ENCODE results near the gene ADAM22.

ADAM22 gene

DNA sequence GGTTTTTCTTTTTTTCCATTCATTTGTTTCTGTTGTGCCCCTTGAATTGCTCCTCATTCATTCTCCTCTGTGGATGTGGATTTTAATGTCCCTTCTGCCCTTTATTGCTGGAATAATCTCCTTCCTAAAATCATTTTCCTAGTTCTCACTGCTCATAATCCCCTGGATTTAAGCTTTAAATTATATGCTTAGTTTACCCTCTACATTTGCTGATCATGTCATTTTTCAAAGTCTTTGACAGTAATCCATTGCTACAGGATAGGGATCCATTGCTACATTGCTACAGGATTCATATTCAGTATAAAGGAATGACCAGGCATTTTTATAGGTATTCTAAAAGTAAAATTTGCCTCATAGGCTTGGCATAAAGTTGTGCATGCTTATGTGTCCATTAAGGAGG lies 14.3 kb downstream of the ADAM22 start:
- DNase-seq (ENCODE audit: low read depth in 3 of 3), result no peak

- no peak for DNase-seq (ENCODE audit: low read depth in 3 of 3)
Measured at GRCh38 chr7:87959336-87959735, 25.3 kb downstream of the ADAM22 start.

DNA sequence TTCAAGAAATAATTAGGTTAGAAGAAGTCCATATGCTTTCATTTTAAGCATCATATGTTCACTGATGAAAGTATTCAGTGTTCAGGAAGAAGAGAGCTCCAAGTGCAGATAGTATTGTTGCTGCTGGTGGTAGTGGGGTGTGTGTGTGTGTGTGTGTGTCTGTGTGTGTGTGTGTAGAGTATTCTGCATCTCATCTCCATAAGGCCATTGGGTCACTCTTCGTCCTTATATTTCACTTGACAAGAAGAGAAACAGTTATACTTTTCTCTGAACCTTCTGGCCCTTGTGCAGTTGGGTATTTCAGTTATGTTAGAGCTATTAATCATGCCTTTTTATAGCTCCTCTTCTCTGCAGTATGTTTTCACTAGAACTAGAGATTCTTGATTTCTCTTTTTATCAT lies 26.2 kb downstream of the ADAM22 start:
- no peak for DNase-seq (ENCODE audit: low read depth in 3 of 3)

DNA sequence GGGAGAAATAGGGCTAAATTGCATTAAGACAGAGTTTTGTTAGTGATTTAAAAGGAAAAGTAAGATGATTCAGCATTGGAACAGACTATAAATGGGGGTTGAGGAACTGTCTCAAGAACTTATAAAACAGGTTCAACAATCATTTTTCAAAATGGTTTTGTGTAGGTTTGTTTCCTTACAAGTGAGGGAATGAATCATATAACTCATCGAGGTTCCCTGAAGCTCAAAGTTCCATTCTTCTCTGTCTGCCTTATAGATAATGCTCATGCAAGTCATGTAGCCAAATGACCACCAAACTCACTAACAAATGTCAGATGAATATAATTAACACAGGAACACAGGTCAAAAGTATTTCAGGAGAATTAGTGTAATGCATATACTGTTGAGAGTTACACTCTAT lies 27.7 kb downstream of the ADAM22 start:
- DNase-seq (ENCODE audit: low read depth in 3 of 3), result no peak

DNA sequence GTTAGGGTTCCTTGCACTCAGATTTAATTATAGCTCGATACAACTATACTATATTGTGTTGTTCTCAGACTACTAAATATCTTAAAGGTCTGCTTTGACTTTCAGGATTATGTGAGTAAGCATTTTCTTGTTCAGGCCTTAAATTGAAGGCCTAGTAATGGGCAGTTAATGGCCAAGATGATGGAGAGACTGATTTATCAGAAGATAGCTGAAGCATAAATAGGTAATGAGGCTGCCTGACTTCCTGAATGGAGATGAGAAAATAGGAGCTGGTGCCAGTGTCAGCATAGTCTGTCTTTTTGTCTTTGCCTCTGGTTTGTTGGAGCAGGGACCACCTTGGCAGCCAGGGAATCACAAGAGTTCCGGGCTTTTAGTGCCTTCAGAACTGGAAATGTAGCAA lies 32.2 kb downstream of the ADAM22 start:
- no peak for DNase-seq (ENCODE audit: low read depth in 3 of 3)

DNA sequence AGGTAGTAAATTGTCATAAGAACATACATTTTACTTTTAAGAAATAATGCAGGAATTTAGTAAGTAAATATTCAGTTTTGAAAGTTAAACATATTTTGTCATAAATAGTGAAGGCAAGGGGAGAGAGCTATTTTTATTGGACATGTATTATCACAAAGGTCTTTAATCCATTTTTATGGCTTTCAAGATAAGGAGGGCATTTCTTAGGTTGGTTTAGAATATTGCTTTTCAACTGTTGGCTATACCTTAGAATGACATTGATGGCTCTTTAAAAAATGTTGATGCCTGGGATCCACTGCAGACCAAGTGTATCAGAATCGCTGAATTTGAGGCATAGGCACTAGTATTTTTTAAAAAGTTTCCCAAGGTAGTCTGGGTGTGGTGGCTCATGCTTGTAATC lies 34.0 kb downstream of the ADAM22 start:
- no peak for DNase-seq (ENCODE audit: low read depth in 3 of 3)

DNA sequence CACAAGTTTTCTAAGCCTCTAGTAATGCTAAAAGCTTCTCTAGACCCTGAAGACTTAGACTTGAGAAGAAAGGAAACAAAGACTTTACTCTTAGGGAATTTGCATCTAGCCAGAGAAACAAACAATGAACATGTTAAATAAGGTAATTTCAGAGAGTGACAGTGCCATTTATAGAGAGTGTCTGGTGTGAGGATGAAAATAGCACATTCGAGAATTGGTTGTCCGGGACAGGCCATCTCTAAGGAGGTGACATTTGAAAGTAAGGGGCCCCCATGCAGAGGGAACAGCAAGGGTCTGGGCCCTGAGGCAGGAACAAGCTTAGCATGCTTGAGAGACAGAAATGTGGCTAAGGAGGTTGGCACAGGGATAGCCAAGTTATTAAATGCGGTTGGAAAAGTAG lies 48.1 kb downstream of the ADAM22 start:
- DNase-seq (ENCODE audit: low read depth in 3 of 3), result no peak

GRCh38 chr7:87984088-87984487 lies 50.0 kb downstream of the ADAM22 start:
- DNase-seq (ENCODE audit: low read depth in 3 of 3), result no peak

- no peak for DNase-seq (ENCODE audit: low read depth in 3 of 3)
Measured at GRCh38 chr7:87993269-87993668, 59.2 kb downstream of the ADAM22 start.

GRCh38 chr7:87999261-87999660 lies 65.2 kb downstream of the ADAM22 start:
- no peak for DNase-seq (ENCODE audit: low read depth in 3 of 3)

DNA sequence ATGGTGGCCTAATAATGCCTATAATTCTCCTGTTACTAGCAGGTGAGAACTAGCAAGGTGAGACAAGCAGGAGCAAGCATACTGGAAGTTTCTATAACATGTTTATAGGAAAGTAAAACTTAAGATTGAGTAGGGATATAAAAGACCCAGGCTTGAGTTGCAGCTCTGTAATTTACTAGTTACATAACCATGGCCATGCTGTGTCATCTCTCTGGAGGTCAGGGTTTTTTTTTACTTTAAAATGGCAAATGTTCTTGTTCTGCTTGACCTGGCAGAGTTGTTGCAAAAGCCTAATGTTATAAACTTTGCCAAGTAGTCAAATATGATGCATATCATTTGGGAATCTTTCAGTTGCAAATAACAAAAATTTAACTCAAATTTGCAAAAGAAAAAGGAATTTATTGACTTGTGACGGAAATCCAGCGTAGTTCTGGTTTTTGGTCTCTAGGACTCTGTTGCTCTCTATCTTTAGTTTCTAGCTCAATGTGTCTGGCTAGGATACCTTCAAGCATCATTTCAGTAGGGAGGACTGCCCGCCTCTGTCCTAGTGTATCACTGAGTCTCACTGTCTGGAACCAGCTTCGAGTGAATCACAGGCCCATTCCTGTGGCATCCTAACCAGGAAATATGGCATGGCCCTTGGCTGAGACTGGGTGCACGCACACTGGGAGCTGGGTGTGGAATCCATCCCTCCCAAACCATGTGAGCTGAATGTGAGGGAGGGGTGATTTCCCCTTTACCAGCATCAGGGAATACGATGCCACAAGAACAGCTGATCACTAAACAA lies 67.9 kb downstream of the ADAM22 start:
- no peak for DNase-seq (ENCODE audit: low read depth in 3 of 3)

DNA sequence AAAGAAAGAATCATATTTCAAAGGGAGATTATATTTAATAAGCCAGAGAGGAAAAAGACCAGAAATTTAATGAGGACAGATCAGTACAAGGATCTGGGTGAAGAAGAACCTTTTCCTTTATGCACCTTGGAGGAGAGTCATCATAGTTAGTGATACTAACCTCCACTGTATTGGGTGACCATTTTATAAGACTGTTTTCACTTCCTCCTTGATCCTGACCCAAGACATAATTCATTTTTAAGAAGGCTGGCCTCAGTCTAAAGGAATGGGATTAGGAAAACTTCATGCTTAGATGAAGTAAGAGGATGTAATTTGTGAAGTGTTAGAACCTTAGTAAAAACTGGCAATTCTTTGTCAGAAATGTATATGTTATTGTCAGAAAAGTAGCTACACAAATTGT lies 68.6 kb downstream of the ADAM22 start:
- DNase-seq (ENCODE audit: low read depth in 3 of 3), result no peak

DNA sequence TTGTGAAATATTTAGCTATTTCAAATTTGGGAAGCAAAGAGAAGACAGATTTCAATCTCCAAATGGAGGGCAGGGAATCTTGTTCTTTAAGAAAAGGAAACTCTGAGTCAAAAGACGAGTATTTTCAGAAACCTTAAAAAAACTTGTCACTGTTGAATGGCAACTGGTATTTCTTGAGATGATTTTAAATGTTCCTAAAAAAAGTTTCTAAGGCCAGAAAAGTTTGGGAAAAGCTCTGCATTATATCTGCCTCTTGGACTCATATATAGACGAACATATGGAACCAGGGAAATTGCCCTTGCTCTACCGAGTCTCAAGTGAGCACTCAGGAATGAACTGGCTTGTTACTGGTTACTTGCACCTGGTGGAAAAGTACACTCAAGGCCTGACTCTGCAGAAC lies 69.5 kb downstream of the ADAM22 start:
- DNase-seq (ENCODE audit: low read depth in 3 of 3), result no peak

GRCh38 chr7:88005191-88005590 lies 71.1 kb downstream of the ADAM22 start:
- DNase-seq (ENCODE audit: low read depth in 3 of 3), result no peak

DNA sequence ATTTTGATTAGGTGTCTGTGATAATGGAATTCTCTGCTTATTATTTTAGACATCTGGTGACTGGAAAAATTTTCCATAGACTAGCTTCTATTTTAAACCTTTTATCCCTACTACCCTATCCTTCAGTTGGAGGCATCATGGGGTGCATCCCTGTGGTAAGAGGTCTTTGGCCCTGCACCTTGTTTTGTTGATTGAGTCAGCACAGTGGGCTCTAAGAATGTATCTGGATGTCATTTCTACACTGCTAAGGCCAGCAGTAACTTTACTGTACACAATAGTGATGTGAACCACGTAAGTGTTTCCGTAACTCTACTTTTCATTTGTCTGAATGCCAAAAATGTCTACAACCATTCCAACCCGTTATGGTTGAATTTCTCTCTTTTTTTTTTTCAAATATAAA lies 75.6 kb downstream of the ADAM22 start:
- no peak for DNase-seq (ENCODE audit: low read depth in 3 of 3)

DNA sequence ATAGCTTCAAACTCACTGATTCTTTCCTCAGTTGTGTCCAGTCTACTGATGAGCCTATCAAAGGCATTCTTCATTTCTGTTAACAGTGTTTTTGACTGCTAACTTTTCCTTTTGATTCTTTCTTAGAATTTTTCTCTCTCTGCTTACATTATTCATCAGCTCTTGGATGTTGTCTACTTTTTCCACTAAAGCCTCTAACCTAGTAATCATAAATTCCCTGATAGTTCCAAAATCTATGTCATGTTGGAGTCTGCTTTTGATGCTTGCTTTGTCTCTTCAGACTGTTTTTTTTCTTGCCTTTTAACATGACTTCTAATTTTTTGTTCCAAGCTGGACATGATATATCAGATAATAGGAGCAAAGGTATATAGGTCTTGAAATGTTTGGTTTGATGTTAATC lies 78.0 kb downstream of the ADAM22 start:
- no peak for DNase-seq (ENCODE audit: low read depth in 3 of 3)

DNA sequence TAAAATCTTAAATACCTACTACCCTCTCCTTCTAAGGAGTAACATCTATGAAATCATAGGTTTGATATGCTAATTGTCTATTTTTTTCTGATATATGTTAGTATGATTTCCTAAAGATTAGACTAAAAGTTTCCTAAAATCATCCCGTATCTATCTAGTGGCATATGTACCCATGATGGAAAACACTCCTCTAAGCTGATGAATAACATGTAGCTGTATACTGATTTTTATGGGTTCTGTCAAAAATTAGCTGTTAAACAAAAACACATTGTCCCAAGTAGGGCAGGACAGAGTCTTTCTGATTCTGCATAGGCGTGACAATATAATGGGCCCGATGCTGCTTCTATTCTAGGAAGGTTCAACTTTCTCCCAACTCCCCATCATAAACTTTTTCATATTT lies 79.9 kb downstream of the ADAM22 start:
- DNase-seq (ENCODE audit: low read depth in 3 of 3), result no peak

- no peak for DNase-seq (ENCODE audit: low read depth in 3 of 3)
Measured at GRCh38 chr7:88014581-88014980, 80.5 kb downstream of the ADAM22 start.

DNA sequence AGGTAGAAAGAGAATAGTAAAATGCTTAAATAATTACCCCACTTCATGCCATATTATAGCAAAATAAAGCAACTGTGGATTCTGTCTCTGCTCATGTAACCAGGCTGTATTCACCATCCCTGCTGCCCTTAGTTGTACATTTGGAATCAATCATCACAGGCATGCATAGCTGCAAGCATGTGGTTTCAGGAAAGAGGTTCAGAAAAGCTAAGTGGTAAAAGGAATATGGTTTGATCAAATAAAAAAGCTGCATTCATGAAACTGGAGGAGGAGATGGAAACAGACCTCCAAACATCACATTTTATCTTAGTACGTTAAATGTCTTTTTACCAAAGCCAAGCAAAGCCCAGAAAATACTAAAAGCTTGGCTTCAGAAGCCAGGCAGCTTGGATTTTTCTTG lies 81.3 kb downstream of the ADAM22 start:
- no peak for DNase-seq (ENCODE audit: low read depth in 3 of 3)

GRCh38 chr7:88018501-88018900 lies 84.5 kb downstream of the ADAM22 start:
- DNase-seq (ENCODE audit: low read depth in 3 of 3), result no peak

DNA sequence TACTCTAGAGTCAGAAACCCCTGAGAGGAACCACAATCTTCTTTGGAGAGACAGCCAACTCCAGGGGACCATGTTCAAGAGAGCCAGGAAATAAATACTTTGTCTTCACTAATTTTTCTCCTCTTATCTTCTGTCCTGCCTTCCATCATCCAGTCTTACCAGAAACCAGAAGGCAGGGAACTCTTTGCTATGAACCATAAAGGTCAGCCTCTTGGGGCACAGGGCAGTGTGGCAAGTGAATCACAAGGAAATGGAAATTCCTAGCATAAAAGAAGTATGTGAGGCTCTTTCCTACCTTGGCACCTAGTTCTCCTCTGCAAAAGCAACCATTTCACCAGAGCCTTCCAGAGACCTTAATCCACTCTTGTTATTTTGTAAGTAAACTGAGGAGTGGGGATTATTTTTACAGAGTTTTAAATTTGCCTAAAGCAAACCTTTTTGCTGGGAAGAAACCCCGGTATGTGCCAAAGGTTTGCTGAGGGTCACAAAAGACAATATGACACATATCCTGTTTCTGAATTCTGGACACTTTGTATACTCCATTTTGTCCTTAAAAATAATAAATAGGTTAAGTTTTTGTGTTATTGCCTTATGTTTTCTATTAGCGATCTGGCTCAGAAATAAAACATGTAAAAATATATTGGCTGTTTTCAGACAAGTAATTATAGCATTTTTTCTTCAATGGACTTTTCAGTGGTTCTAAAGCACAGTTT lies 87.1 kb downstream of the ADAM22 start:
- no peak for DNase-seq (ENCODE audit: low read depth in 3 of 3)

DNA sequence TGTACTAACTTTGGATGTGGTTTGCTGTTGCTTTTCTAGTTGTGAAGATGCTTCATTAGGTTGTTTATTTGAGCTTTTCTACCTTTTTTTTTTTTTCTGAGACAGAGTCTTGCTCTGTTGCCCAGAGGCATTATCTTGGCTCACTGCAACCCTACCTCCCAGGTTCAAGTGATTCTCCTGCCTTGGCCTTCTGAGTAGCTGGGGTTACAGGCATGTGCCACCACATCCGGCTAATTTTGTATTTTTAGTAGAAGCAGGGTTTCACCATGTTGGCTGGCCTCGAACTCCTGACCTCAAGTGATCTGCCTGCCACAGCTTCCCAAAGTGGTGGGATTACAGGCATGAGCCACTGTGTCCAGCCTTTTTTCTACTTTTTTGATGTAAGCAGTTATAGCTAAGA lies 93.7 kb downstream of the ADAM22 start:
- DNase-seq (ENCODE audit: low read depth in 3 of 3), result no peak

- no peak for DNase-seq (ENCODE audit: low read depth in 3 of 3)
Measured at GRCh38 chr7:88034083-88034695, 100.1 kb downstream of the ADAM22 start.
